Measurements from ENCODE around the gene MRPL21.
"Not testable (repeated sequence)": the region's sequence is repeated elsewhere in the genome, so short reads cannot be mapped to it uniquely, and the experiment has no call there.

The MRPL21 gene

DNA sequence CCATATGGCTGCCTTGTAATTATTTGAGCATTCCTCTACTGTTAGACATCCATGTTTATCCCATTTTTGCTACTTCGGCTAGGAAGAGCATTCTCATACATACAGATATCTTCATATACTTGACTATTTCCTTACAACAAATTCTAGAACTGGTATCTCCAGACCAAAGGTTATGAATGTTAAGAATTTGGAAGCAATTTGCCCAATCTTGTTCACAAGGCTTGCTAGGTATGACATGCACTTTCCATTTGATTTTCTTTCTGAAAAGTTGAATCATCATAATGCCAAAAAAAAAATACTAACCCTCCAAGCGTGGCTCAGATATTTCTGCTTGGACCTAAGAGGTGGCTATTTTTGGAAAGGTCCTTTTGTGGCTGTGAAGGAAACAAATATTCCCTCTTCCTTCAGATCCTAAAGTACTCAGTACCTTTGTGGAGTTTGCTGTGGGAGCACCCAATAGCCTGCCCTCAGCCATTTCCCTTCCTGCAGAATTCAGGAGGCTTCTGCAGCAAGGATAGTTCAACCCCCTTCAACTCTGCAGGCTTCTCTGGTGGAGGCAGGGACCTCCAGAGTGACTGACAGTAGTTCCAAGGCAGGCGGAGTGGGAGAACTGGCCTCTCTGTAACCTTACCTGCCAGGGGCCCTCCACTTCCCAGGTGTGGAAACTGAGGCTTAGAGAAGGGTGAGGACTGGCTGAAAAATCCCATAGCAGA is 39.9 kb downstream of the MRPL21 start:
- DNase-seq: no peak

GRCh38 chr11:68862421-68862820 is 41.2 kb downstream of the MRPL21 start:
- DNase-seq: no peak

DNA sequence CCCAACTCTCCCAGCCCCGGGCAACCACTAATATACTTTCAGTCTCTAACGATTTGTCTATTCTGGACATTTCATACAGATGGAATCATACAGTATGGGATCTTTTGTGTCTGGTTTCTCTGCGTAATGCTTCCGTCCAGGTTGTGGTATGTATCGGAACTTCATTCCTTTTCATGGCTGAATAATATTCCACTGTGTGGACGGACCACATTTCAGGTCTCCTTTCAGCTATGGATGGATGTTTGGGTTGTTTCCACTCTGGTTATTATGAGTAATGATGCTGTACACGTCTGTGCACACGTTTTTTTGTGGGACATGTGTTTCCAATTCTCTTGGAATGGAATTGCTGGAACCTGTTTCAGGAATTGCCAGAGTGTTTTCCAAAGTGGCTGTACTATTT is 44.5 kb downstream of the MRPL21 start:
- DNase-seq: no peak

DNA sequence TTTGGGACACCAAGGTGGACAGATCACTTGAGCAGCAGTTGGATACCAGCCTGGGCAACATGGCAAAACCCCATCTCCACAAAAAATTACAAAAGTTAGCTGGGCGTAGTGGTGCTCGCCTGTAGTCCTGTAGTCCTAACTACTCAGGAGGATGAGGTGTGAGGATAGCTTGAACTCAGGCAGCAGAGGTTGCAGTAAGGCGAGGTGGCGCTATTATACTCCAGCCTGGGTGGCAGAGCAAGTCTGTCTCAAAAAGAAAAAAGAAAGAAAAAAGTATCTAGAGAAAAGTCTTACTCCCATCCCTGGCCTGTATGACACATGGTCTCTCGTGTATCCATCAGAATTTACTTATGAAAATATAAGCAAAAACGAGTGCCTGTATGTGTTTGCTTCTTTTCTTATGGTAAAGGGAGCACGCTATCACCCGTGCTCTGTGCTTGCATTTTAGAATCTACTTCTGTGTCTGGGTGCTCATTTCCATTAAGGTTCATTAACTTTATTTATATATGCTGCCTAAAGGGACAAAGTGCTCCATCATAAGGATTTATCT is 46.5 kb downstream of the MRPL21 start:
- no peak for DNase-seq

- DNase-seq: not testable (repeated sequence)
Measured at GRCh38 chr11:68856425-68857030, 47.1 kb downstream of the MRPL21 start.

GRCh38 chr11:68855205-68855981 is 48.2 kb downstream of the MRPL21 start:
- DNase-seq: no peak

DNA sequence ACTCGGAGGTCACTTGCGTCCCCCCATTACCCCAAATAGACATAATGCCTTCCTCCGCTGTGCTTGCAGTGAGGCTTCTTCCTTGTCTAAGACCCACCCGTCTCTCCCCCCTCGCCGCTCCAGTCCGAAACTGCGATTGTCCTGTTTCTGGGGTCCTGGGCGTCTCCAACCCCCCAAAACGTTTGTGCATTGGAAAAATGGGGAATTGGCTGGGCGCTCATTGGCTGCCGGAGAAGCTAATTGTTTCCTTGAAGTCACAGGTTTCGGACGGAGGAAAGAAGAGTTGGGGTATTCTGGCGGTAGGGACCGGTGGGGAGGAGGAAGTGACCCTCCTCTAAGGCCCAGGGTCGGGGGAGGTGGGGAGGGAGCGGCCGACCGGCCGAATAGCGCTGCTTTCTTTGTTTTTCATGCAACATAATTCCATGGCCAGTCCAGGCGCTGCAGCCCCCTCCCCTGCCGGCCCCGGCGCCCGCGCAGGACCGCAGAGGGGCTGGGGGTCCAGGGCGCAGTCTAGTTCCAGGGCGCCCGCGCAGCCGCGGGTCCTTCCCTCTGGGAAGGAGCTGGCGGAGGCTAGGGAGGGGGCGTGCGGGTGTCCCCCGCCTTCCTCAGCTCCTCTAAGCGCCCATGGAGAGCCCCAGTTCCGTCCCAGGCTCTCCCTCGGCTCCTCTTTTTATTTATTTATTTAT is 49.2 kb downstream of the MRPL21 start:
- DNase-seq: no peak

DNA sequence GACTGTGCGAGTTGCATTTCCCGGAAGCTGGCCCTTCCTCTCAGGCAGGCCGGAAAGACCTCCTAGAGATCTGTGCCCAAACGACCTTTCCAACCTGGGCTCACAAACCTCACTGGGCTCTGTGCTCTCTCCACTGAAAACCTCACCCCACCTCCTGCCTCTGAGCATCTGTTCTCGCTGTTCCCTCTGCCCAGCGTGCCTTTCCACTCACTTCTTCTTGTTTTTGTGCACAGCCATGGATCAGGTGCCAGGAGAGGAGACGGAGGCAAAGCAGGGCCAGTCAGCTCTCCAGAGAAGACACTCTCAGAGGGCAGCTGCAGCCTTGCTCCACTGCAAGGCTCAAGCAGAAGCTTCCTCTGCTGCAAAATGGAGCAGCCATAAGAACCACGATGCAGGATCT is 51.0 kb downstream of the MRPL21 start:
- DNase-seq: no peak

DNA sequence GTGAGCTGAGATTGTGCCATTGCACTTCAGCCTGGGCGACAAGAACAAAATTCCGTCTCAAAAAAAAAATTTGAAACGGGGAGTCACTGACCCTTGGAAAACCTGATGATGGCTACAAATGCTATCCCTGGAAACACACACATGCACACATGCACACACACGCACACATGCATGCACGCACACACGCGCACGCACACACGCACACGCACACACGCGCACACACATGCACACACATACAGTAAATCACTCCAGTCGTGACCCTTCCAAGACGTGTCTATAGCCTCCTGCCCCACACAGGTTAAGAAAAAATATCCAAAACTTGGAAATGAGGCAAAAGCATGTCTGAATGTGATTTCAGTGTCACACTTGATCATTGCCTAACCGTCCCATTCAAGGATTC is 55.2 kb downstream of the MRPL21 start:
- no peak for DNase-seq

GRCh38 chr11:68847395-68847794 is 56.2 kb downstream of the MRPL21 start:
- DNase-seq: no peak

DNA sequence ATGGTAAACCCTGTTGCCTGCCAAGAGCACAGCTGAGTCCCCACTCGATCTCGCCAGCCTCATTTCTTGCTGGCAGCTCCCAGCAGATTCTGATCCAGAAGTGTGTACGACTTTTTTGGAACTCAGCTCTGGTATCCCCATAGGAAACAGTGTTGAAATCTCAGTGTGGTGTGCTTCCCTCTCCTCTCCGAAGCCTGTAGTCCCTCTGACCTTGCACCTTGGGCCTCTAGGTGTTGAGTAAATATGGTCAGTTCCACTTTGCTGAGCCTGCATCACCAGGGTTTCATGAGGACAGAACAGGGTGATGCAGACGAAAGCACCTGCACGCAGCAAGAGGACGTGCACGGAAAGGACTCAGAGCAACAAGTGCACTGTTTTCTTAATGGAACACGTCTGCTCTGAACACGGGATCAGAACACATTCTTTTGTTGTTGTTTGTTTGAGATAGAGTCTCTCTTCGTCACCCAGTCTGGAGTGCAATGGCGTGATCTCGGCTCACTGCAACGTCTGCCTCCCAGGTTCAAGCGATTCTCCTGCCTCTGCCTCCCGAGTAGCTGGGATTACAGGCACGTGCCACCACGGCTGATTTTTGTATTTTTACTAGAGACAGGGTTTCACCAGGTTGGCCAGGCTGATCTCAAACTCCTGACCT is 58.2 kb downstream of the MRPL21 start:
- no peak for DNase-seq

DNA sequence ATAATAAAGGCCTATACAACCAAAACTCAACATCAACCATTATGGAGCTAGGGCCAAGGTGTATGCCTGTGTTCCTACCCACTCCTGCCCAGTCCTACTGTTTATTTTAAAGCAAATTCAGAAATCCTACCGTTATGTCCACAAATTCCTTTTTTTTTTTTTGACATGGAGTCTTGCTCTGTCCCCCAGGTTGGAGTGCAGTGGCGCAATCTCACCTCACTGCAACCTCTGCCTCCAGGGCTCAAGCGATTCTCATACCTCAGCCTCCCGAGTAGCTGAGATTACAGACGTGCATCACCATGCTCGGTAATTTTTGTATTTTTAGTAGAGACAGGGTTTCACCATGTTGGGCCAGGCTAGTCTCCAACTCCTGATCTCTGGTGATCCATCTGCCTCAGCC is 58.8 kb downstream of the MRPL21 start:
- DNase-seq: no peak

GRCh38 chr11:68844376-68844775 is 59.3 kb downstream of the MRPL21 start:
- no peak for DNase-seq

- no peak for DNase-seq
Measured at GRCh38 chr11:68843703-68844312, 59.8 kb downstream of the MRPL21 start.

- DNase-seq: no peak
Measured at GRCh38 chr11:68843052-68843561, 60.5 kb downstream of the MRPL21 start.

- no peak for DNase-seq
Measured at GRCh38 chr11:68842427-68843051, 61.1 kb downstream of the MRPL21 start.

- DNase-seq: peak; percentile 13
Measured at GRCh38 chr11:68841718-68842426, 61.8 kb downstream of the MRPL21 start, which contains the start of gene CPT1A. TSS of gene CPT1A (minus strand) at chr11:68841916. CDS start at chr11:68815474, 26,442 bp downstream.
